ENCODE data around the gene MACROD2.
A peak's percentile ranks its signal among the peaks of the same experiment; 100 is the strongest.

MACROD2 gene

DNA sequence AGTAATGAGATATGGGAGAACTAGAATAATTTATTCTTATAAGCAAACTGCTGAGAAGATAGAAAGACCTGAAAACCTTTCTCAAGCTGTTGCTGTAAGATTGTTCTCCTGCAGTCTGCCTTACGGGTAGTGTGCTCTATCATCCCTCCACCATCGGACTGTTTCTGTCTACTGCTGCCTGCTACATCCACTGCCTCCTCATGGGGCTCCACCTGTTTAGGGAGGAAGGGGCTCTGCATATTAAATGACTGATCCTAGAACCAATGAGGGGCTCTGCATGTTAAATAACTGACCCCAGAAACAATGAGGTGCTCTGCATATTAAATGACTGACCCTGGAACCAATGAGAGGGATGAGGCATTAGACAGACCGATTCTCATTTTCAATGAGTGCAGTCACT lies 1923.3 kb downstream of the MACROD2 start:
- DNase-seq = no peak

- DNase-seq = no peak
Observed at GRCh38 chr20:15919118-15919517, 1923.8 kb downstream of the MACROD2 start.

- no peak for DNase-seq
Observed at GRCh38 chr20:15921930-15922329, 1926.6 kb downstream of the MACROD2 start.

DNA sequence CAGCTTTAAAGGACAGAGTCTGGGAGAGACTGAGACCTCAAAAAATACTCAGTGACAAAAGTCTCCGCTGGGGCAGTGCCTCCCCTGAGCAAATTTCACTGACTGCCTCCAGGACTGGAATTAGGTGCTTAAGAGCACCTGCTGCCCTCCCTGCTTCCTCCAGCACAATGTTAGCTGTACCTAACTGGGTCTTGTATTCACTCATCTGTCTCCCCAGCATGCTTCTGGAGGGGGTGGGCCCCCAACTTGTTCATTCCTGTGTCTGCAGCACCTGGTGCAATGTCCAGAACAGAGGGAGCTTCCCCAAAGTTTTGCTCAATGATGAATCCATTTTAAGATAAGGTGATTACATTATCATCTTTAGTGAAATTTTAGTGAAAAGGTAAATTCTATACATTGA lies 1927.2 kb downstream of the MACROD2 start:
- no peak for DNase-seq

GRCh38 chr20:15923030-15923776 lies 1927.9 kb downstream of the MACROD2 start:
- no peak for DNase-seq

GRCh38 chr20:15924556-15924955 lies 1929.2 kb downstream of the MACROD2 start:
- no peak for DNase-seq

DNA sequence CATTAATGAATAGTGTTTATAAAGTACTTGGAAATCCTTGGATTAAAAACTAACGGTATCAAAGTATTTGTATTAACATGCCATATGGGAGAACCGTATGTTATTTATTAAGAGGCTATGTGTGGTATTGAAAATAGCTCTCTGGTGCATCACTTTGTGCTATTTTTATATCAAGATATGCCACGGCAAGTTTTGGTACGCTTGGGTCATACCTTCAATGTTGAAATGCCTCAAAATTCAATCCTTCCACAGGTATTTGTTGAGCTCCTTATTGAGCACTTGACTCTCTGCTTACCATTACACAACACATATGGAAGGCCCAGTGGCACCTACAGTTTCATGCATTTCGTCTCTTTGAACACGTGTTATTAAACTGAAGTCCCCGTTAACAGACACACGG lies 1930.1 kb downstream of the MACROD2 start:
- DNase-seq = no peak

GRCh38 chr20:15927893-15928650 lies 1932.8 kb downstream of the MACROD2 start:
- no peak for DNase-seq

DNA sequence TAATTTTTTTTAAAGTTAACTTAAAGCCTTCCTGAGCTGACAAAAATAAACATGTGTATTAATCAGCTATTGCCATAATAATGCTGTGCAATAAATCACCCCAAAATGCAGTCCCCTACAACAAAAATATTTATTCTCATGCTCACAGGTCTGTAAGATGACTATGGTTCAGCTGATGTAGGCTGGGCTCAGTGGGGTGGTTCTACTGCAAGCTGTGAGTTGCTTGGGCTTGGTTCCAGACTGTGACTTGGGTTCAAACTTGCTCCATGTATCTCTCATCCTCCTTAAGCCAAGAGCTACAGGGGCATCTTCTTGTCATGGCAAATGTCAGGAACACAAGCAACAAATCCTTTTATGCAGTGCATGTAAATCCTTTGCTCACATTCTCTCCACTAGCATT lies 1933.6 kb downstream of the MACROD2 start:
- no peak for DNase-seq

DNA sequence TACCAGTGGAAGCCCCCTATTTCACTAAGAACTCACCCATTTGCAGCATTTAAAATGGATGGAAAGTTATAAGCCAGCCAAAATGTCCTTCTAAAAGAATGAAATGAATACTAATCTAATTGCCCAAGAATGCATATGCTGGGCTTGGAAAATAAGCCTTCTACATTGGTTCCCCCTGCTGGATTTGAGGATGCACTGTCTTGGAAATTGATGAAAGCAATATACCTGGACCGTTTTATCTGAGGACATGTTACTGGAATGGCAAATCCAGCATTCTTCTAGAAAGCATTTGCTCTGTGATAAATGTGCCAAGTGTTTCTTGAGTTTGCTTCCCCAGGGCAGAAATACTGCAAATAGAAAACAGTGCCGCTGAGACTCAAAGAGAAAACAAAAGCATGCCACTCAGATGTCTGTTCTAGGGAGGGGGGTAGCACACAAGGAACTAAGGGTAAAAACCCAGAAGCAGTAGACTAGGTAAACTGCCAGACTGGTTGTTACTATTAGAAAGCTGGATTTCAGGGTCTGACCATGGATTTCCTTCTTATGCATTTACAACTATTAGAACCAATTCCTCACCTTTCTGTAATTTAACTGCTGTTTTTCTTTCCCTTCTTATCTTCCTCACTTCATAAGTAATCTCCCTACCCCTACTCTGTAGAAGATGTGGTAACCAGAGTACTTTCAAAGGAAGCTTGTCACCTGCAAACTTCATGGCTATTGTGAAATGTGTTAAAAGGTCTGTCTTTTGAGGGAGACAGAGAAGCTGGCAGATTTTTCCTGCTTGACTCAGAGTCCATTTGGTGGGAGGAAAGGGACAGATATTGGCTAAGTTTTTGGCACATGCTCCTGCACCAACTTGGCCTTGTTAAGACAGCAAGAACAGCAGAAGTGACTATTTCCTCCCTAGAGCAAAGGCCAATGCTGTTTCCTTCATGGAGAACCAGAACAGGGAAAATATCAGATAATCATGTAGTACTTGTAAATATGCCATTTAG lies 1935.3 kb downstream of the MACROD2 start:
- peak; percentile 8 for DNase-seq

- no peak for DNase-seq
Observed at GRCh38 chr20:15931897-15932296, 1936.6 kb downstream of the MACROD2 start.

GRCh38 chr20:15937179-15937578 lies 1941.9 kb downstream of the MACROD2 start:
- no peak for DNase-seq

DNA sequence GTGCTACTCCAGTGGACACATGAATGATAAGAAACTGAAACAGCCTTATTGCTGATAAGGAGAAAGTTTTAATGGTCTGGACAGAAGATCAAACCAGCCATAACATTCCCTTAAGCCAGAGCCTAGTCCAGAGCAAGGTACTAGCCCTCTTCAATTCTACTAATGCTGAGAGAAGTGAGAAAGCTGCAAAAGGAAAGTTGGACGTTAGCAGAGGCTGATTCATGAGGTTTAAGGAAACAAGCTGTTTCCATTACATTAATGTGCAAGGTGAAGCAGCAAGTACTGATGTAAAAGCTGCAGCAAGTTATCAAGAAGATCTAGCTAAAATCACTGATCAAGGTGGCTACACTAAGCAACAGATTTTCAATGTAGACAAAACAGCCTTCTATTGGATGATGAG lies 1943.5 kb downstream of the MACROD2 start:
- DNase-seq = no peak

DNA sequence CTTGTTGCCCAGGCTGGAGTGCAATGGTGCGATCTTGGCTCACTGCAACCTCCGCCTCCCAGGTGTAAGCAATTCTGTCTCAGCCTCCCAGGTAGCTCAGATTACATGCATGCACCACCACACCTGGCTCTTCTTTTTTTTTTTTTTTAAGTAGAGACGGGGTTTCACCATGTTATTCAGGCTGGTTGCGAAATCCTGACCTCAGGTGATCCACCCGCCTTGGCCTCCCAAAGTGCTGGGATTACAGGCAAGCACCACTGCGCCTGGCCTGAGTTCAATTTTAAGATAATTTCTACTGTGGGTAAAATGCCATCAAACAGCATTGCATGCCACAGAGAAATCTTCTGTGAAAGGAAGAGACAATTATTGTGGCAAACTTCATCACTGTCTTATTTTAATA lies 1944.8 kb downstream of the MACROD2 start:
- DNase-seq = no peak

GRCh38 chr20:15942130-15942529 lies 1946.8 kb downstream of the MACROD2 start:
- no peak for DNase-seq

- no peak for DNase-seq
Observed at GRCh38 chr20:15945289-15945688, 1950.0 kb downstream of the MACROD2 start.

- DNase-seq = no peak
Observed at GRCh38 chr20:15949391-15949790, 1954.1 kb downstream of the MACROD2 start.

GRCh38 chr20:15951658-15952057 lies 1956.3 kb downstream of the MACROD2 start:
- DNase-seq = no peak

DNA sequence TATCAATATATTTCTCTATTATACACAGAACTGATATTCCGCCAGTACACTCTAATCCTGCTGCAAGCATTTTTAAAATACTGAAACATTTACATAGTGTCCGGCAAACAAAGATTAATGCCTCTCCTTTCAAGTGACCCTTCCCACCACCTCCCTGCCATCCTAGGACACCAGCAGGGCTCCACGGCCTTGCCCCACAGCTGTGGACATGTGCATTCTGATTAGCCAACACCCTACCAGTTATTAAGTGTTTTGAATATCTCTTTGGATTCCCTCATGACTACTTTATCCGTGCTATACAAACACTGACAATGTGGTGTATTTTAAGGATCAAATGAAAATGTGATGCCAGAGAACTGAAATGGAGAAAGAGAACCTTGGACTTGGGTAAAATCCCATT lies 1962.8 kb downstream of the MACROD2 start:
- DNase-seq = no peak

- DNase-seq = no peak
Observed at GRCh38 chr20:15965165-15965564, 1969.8 kb downstream of the MACROD2 start.

- no peak for DNase-seq
Observed at GRCh38 chr20:15967334-15967733, 1972.0 kb downstream of the MACROD2 start.

- no peak for DNase-seq
Observed at GRCh38 chr20:15976047-15976736, 1980.9 kb downstream of the MACROD2 start.

GRCh38 chr20:15977026-15977425 lies 1981.7 kb downstream of the MACROD2 start:
- DNase-seq = no peak
